ENCODE data around the gene MORN4. TPM values are rescaled to one million over a fixed set of nuclear protein-coding genes. Genes with fewer than 3 reads are reported as not detected.

The MORN4 gene
- total RNA-seq, 4 donors from 2014 or later: 2.1 to 11.5 (median 4.5) TPM

DNA sequence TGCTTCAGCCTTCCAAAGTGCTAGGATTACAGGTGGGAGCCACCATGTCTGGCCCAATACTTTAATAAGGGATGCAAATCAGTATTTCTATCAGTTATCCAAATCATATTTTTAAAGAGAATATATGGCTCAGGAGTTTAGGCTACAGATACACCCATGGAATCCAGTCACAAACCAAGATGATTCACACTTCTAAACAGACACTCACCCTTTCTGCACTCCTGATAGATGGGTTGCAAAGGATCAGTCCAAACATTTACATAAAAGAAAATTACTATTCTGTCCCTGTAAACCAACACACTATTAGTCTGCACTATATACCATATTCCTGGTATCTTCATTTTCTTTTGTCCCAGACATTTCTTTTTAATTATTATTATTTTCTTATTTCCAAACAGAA is 2.2 kb downstream of the MORN4 start:
- intact Hi-C loops (cut with DNase I): no loop called here
- no peaks in the 10 kb centered on the region for H3K36me3 ChIP-seq
- H3K4me3 ChIP-seq: no peak overlapping the region
- H3K4me1 ChIP-seq: peaks cover 12 to 18% (median 13%) of the 10 kb centered on the region in 4 donors
- no peak for DNase-seq (ENCODE audit: extremely low spot score)
- no peak for TF ChIP-seq EP300 (IDR thresholded peaks at IDR 0.05)
- TF ChIP-seq POLR2AphosphoS5 (IDR thresholded peaks at IDR 0.05): no peak
- TF ChIP-seq, protein P1, sequence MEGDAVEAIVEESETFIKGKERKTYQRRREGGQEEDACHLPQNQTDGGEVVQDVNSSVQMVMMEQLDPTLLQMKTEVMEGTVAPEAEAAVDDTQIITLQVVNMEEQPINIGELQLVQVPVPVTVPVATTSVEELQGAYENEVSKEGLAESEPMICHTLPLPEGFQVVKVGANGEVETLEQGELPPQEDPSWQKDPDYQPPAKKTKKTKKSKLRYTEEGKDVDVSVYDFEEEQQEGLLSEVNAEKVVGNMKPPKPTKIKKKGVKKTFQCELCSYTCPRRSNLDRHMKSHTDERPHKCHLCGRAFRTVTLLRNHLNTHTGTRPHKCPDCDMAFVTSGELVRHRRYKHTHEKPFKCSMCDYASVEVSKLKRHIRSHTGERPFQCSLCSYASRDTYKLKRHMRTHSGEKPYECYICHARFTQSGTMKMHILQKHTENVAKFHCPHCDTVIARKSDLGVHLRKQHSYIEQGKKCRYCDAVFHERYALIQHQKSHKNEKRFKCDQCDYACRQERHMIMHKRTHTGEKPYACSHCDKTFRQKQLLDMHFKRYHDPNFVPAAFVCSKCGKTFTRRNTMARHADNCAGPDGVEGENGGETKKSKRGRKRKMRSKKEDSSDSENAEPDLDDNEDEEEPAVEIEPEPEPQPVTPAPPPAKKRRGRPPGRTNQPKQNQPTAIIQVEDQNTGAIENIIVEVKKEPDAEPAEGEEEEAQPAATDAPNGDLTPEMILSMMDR (IDR thresholded peaks at IDR 0.05): no peak
- TF ChIP-seq POLR2A (IDR thresholded peaks at IDR 0.05; ENCODE audit: low read depth): no peak
- H3K9me3 ChIP-seq: no peaks in the 10 kb centered on the region
- no peaks in the 10 kb centered on the region for H3K27me3 ChIP-seq
- H3K27ac ChIP-seq (replicated peaks in 1 of 4): no peak overlapping the region

DNA sequence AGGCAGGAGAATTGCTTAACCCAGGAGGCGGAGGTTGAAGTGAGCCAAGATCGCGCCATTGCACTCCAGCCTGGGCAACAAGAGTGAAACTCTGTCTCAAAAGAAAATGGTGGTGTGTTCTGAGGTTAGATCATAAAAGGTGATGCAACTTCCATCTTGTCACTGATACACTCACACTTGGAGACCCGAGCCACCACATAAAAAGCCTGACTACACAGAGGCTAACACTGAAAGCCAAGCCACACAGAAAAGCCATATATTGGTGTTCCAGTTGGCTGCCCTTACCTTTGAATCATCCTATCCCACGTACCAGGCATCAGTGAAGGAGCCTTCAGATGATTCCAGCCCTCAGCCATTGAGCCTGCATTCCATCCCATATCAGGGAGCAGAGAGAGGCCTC is 4.0 kb downstream of the MORN4 start:
- no peaks in the 10 kb centered on the region for H3K27me3 ChIP-seq
- peaks cover 12 to 18% (median 13%) of the 10 kb centered on the region in 4 donors for H3K4me1 ChIP-seq
- intact Hi-C loops (cut with DNase I): no loop called here
- H3K9me3 ChIP-seq: no peaks in the 10 kb centered on the region
- H3K4me3 ChIP-seq: no peak overlapping the region
- WGBS: 89% methylated on average over 5 of the region's 5 CpGs
- H3K36me3 ChIP-seq: no peaks in the 10 kb centered on the region
- TF ChIP-seq POLR2AphosphoS5 (IDR thresholded peaks at IDR 0.05): no peak
- TF ChIP-seq POLR2A (IDR thresholded peaks at IDR 0.05; ENCODE audit: low read depth): no peak
- TF ChIP-seq, protein P1 (IDR thresholded peaks at IDR 0.05): no peak
- no peak for TF ChIP-seq EP300 (IDR thresholded peaks at IDR 0.05)
- no peak for DNase-seq (ENCODE audit: extremely low spot score)
- no peak overlapping the region for H3K27ac ChIP-seq (replicated peaks in 1 of 4)

DNA sequence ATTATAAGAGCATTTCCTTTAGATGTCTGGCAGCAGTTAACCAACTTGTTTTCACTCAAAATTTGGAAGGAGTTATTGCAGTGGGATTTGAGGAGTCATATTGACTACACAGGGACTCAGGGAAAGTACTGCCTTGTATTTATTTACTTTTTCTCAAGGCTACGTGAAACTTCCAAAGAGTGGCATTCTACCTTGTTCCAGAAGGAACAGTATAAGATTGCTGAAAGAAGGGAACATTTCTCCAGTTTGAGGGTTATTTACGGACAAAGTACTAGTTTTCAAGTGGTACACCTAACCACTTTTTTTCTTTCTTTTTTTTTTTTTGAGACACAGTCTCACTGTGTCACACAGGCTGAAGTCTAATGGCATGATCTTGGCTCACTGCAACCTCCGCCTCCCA is 5.1 kb downstream of the MORN4 start:
- DNase-seq (ENCODE audit: extremely low spot score): no peak
- no peaks in the 10 kb centered on the region for H3K27me3 ChIP-seq
- peaks cover 7 to 11% (median 9%) of the 10 kb centered on the region in 4 donors for H3K4me1 ChIP-seq
- no peaks in the 10 kb centered on the region for H3K9me3 ChIP-seq
- H3K27ac ChIP-seq (replicated peaks in 1 of 4): no peak overlapping the region
- intact Hi-C loops (cut with DNase I): no loop called here
- 71% methylated on average over 3 of the region's 3 CpGs for WGBS
- H3K4me3 ChIP-seq: no peak overlapping the region
- TF ChIP-seq POLR2A (IDR thresholded peaks at IDR 0.05; ENCODE audit: low read depth) (no peak), EP300 (IDR thresholded peaks at IDR 0.05) (no peak), POLR2AphosphoS5 (IDR thresholded peaks at IDR 0.05) (no peak)
- TF ChIP-seq, protein P1 (IDR thresholded peaks at IDR 0.05): no peak
- no peaks in the 10 kb centered on the region for H3K36me3 ChIP-seq

DNA sequence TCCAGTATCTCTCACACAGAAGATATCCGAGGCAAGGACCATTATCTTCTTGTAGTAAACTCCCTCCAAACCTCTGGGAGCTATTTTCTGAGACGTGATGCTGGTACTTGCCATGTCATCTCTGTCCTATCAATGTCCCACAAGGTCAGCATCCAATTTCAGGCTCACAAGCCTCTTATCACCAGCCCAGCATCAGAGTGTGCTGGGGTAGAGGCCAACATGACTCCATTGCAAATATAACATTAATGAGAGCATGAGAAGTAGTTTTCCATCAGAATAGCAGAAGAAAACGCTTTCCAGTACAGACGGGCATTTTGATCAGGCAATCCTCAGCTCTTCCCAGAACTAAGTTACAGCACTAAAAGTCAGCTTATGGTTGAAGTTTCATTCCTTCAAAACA is 5.6 kb downstream of the MORN4 start:
- intact Hi-C loops (cut with DNase I): no loop called here
- Histone ChIP-seq H3K4me3 (no peak overlapping the region), H3K36me3 (no peaks in the 10 kb centered on the region), H3K27ac (replicated peaks in 1 of 4) (no peak overlapping the region), H3K27me3 (no peaks in the 10 kb centered on the region), H3K9me3 (no peaks in the 10 kb centered on the region), H3K4me1 (peaks cover 5 to 8% (median 7%) of the 10 kb centered on the region in 4 donors)
- DNase-seq (ENCODE audit: extremely low spot score): no peak
- WGBS: 61% methylated on average over 4 of the region's 4 CpGs
- TF ChIP-seq POLR2AphosphoS5 (IDR thresholded peaks at IDR 0.05) (no peak), EP300 (IDR thresholded peaks at IDR 0.05) (no peak), POLR2A (IDR thresholded peaks at IDR 0.05; ENCODE audit: low read depth) (no peak)
- TF ChIP-seq, protein P1 (IDR thresholded peaks at IDR 0.05): no peak

DNA sequence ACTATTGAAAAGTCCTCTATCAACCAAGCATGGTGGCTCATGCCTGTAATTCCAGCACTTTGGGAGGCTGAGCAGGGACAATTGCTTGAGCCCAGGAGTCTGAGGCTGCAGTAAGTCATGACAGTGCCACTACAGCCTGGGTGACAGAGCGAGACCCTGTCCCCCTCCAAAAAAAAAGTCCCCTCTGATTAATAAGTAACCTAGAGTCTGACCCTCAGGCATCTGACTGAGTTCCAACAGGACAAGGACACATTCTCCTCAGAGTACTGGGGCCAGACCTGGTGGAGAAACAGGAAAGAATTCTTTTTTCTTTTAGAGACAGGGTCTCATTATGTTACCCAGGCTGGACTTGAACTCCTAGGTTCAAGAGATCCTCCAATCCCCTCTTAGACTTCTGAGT is 10.0 kb downstream of the MORN4 start:
- Histone ChIP-seq H3K4me1 (peaks cover 0 to 3% (median 0%) of the 10 kb centered on the region in 4 donors), H3K9me3 (no peaks in the 10 kb centered on the region), H3K27me3 (no peaks in the 10 kb centered on the region), H3K27ac (replicated peaks in 1 of 4) (no peak overlapping the region), H3K4me3 (no peak overlapping the region), H3K36me3 (peaks cover 0 to 3% (median 0%) of the 10 kb centered on the region in 4 donors)
- DNase-seq (ENCODE audit: extremely low spot score): no peak
- TF ChIP-seq EP300 (IDR thresholded peaks at IDR 0.05): no peak
- 100% methylated on average over 1 of the region's 1 CpG for WGBS
- intact Hi-C loops (cut with DNase I): no loop called here
